Umbilical cord (tissue), 2 donors: ENCODE measurements around the gene FAM81A. TPM values are rescaled to one million over a fixed set of nuclear protein-coding genes. Genes with fewer than 3 reads are reported as not detected.
"Not testable (repeated sequence)": the region's sequence is repeated elsewhere in the genome, so short reads cannot be mapped to it uniquely, and the experiment has no call there.

Experiments used
- DNase-seq: peaks from one replicate; pipeline ENCODE4 v3.0.0-alpha.2; 2015; ENCODE audit warnings: low spot score
- total RNA-seq: library from RNA; depleted of rRNA; stranded (reverse); fragments of >200 nt; gene quantifications from one replicate; pipeline ENCODE4 v1.2.3, GENCODE V29; 2014; ENCODE audit warnings: low replicate concordance; ENCODE audit not compliant: insufficient read depth

Gene FAM81A
- total RNA-seq, 1 donor from 2014 or later: 4.3 TPM

- no peak for DNase-seq
These were observed 47.0 kb downstream of the FAM81A start for GRCh38 chr15:59485036-59485435.

- not testable (repeated sequence) for DNase-seq
These were observed 51.5 kb downstream of the FAM81A start for GRCh38 chr15:59489485-59489884.

GRCh38 chr15:59491062-59491461, 53.1 kb downstream of the FAM81A start:
- no peak for DNase-seq

- DNase-seq: peak; percentile 80
These were observed 54.7 kb downstream of the FAM81A start for GRCh38 chr15:59492389-59493377.

- DNase-seq: no peak
These were observed 63.6 kb downstream of the FAM81A start for GRCh38 chr15:59501597-59501996.

- no peak for DNase-seq
These were observed 77.2 kb downstream of the FAM81A start for GRCh38 chr15:59515190-59515589.

GRCh38 chr15:59516655-59517461, 78.9 kb downstream of the FAM81A start:
- no peak for DNase-seq

- no peak for DNase-seq
These were observed 81.3 kb downstream of the FAM81A start for GRCh38 chr15:59519329-59519728.

- DNase-seq: no peak
These were observed 83.5 kb downstream of the FAM81A start for GRCh38 chr15:59521443-59521842.

GRCh38 chr15:59522988-59523461, 85.0 kb downstream of the FAM81A start:
- no peak for DNase-seq

- DNase-seq: no peak
These were observed 85.7 kb downstream of the FAM81A start for GRCh38 chr15:59523702-59524101.

GRCh38 chr15:59524331-59524731, 86.3 kb downstream of the FAM81A start:
- DNase-seq: no peak

- not testable (repeated sequence) for DNase-seq
These were observed 88.5 kb downstream of the FAM81A start for GRCh38 chr15:59526466-59526865.

GRCh38 chr15:59528429-59528828, 90.4 kb downstream of the FAM81A start:
- no peak for DNase-seq

- peak; percentile 94 for DNase-seq
These were observed 91.0 kb downstream of the FAM81A start for GRCh38 chr15:59528961-59529402.

GRCh38 chr15:59531066-59531675, 93.2 kb downstream of the FAM81A start:
- DNase-seq: peak; percentile 12

GRCh38 chr15:59532770-59533379, 94.9 kb downstream of the FAM81A start:
- DNase-seq: peak; percentile 43

- no peak for DNase-seq
These were observed 98.6 kb downstream of the FAM81A start for GRCh38 chr15:59536553-59536952.

- DNase-seq: no peak
These were observed 99.4 kb downstream of the FAM81A start for GRCh38 chr15:59537403-59537802.

GRCh38 chr15:59538494-59538893, 100.5 kb downstream of the FAM81A start:
- DNase-seq: no peak

- DNase-seq: no peak
These were observed 101.8 kb downstream of the FAM81A start for GRCh38 chr15:59539799-59540198.
